HG03378 (cell line): ENCODE results near the gene TBC1D20.
A peak's percentile ranks its signal among the peaks of the same experiment; 100 is the strongest.
"Not testable (repeated sequence)": the region's sequence is repeated elsewhere in the genome, so short reads cannot be mapped to it uniquely, and the experiment has no call there.

ENCODE experiments used
- ATAC-seq: cut with Tn5 transposase; IDR thresholded peaks from one replicate; pipeline ENCODE4 v1.9.1; 2021; ENCODE audit warnings: mild to moderate bottlenecking, moderate library complexity; ENCODE audit not compliant: unreplicated experiment

The TBC1D20 gene

GRCh38 chr20:476561-477249, 14.4 kb upstream of the TBC1D20 start:
- not testable (repeated sequence) for ATAC-seq

GRCh38 chr20:475463-476357, 13.4 kb upstream of the TBC1D20 start:
- no peak for ATAC-seq

DNA sequence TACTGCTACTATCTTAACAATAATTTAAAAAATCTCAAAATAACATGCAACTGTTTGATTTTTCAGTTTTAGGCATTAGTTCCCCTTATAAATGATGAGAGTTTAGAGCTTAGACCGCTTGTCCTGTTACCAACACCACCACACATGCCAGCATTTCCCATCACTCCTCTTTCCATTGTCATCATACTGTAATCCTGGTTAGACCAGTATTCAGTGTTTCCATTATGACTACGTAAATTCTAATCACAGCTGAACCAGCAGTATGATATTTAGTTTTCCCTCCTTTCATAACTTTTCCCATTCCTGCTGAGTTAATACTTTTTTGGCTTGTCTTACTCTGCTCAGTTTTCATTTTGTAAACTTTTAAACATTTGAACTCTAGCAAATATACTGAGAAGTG, 12.2 kb upstream of the TBC1D20 start:
- ATAC-seq, result no peak

DNA sequence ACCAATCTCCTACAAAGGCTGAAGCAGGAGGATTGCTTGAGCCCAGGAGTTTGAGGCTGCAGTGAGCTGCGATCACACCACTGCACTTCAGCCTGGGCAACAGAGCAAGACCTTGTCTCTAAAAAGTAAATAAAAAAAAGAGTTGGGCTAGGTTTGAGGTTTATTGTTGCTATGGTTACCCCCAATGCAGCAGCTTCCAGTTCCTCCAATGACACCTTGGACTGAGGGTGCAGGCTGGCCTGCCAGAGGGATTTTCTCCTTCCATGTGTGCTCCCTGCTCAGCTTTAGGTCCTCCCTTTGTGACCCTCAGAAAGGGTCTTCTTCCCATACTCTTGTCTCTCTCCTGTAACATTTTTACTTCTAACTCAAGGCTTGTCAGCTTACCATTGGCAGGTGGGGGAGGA, 10.6 kb upstream of the TBC1D20 start:
- ATAC-seq, result no peak

DNA sequence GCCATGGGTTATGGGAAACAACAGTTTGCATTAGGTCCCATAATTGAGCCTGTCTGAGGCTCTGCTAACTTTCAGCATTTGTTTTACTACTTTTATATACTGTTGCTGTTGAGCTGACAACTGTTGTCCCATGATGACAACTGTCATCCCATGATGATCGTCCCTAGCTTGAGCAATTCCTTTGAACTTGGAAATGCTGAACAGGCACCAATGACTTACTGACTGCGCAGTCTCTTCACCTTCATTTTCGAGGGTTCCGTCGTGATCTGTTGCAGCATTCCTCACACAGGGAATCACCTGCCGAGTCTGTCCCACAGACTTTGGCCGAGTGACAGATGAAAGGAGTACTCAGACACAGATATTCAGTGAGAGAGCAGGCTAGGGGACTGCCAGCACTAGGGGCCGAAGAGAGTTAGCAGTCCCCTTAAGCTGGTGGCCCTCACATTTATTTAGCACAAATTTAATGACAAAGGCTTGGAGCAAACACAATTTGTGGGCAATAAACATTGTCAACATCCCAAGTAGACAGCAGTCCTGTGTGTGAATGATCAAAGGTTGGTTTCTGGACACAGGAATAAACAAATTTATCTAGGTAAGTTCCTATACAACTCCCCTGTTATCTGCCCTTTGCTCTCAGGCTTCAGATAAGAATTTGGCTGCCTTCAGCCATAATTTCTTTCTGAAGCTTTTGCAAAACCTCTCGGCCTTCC, 10.0 kb upstream of the TBC1D20 start:
- no peak for ATAC-seq

GRCh38 chr20:469746-470490, 7.6 kb upstream of the TBC1D20 start:
- no peak for ATAC-seq

DNA sequence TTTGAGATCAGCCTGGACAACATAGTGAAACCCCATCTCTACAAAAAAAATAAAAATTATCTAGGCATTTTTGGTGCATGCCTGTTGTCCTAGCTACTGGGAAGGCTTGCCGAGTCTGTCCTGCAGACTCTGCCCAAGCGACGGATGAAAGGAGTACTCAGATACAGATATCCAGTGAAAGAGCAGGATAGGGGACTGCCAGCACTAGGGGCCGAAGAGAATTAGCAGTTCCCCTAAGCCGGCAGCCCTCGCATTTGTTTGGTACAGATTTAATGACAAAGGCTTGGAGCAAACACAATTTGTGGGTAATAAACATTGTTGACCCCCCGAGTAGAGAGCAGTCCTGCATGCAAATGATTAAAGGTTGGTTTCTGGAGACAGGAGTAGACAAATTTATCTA, 5.4 kb upstream of the TBC1D20 start:
- no peak for ATAC-seq

GRCh38 chr20:461254-462198, 807 bp downstream of the TBC1D20 start:
- peak; percentile 29 for ATAC-seq

DNA sequence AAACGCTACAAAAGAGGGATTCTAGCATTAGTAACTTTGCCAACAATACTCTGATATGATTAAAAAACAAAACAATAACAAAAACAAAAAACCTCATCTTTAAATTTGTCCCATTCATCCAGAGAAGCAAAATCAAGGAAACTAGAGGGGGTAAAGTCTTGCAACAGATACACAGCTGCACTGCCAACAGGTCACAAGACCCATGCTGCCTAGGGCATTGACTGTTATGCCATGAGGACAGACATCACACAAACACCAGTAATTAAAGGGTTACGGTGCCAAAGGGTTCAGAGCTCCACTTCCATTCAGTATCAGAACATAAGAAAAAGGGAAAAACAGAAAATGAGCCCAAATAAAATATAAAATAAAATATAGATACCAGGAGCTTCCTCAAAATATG, 1.6 kb downstream of the TBC1D20 start:
- ATAC-seq, result no peak

DNA sequence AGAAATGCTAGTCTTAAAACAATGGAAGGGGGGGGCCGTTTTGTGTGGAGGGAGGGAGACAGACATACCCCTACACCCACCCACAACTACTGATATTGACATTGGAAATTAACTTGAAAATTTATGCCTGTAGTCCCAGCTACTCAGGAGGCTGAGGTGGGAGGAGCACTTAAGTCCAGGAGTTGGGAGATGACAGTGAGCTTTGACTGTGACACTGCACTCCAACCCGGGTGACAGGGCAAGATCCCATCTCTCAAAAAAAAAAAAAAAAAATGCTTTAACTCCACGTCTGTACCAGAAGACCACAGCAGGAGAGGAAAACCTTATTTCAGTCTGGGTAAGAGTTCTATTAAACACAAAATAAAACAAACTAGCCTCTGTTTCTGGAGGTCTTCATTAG, 2.2 kb downstream of the TBC1D20 start:
- ATAC-seq, result no peak

DNA sequence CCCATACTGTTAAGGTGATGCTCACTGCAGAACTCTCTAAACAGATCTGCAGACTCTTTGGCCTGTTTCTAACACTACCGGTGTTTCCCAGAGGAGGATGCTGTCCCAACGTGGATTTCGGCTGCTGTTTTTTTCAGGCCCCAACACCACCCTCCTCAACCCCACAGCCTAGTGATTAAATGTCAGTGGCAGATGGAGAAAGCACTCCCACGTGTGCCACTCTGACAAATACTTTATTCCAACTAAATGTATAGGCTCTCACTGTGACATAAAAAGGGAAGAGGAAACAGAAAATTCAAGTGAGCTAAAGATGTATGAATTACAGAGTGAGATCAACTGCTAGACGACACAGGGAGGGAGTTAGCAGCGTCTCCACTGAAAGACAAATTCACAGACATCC, 3.6 kb downstream of the TBC1D20 start:
- no peak for ATAC-seq

DNA sequence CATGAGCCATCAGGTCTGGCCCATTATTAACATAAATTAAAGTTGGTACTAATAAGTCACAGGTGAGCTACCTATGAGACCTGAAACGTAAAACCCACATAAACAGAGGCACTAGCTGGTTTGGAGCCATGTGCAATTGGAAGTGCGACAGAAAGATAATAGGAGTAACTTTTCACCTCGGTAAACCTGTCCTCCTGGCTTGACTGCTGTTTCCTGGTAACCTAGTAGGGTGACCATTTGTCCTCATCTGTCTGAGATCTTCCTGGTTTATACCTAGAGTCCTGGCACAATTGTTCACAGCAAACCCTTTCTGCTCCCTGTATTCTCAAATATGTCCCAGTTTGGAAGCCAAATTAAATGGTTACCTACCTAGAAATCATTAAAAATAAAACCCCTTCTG, 7.4 kb downstream of the TBC1D20 start:
- no peak for ATAC-seq

- not testable (repeated sequence) for ATAC-seq
Measured at GRCh38 chr20:452021-452420, 10.3 kb downstream of the TBC1D20 start.

- no peak for ATAC-seq
Measured at GRCh38 chr20:445514-446336, 16.6 kb downstream of the TBC1D20 start.

- ATAC-seq, result no peak
Measured at GRCh38 chr20:444862-445426, 17.4 kb downstream of the TBC1D20 start.

- no peak for ATAC-seq
Measured at GRCh38 chr20:444117-444516, 18.2 kb downstream of the TBC1D20 start.

- ATAC-seq, result no peak
Measured at GRCh38 chr20:443223-443775, 19.0 kb downstream of the TBC1D20 start.

- no peak for ATAC-seq
Measured at GRCh38 chr20:440636-441035, 21.7 kb downstream of the TBC1D20 start.
